Uterus (tissue), 4 donors: Measurements from ENCODE around the gene DGLUCY. TPM values are rescaled to one million over a fixed set of nuclear protein-coding genes. Genes with fewer than 3 reads are reported as not detected.
A peak's percentile ranks its signal among the peaks of the same experiment; 100 is the strongest.
"Not testable (repeated sequence)": the region's sequence is repeated elsewhere in the genome, so short reads cannot be mapped to it uniquely, and the experiment has no call there.

ENCODE experiments used
- DNase-seq, 2 donors: peaks; one replicate each; pipeline ENCODE4 v3.0.0-alpha.2; 2019 to 2020
- H3K27ac ChIP-seq, 2 donors: fragments of 200-600 bp; sonication (generic); 1 replicate in 1 of 2; 2 replicates in 1 of 2; pipeline ENCODE4 v1.5.1; 2016 to 2018
- H3K27me3 ChIP-seq, 2 donors: fragments of 200-600 bp; sonication (generic); one replicate each; pipeline ENCODE4 v1.5.1; 2018 to 2019; ENCODE audit warnings: control low read depth in 1 of 2
- H3K36me3 ChIP-seq, 2 donors: fragments of 200-600 bp; sonication (generic); one replicate each; pipeline ENCODE4 v1.5.1; 2019; ENCODE audit warnings: control low read depth in 1 of 2
- H3K4me1 ChIP-seq, 2 donors: fragments of 200-600 bp; sonication (generic); one replicate each; pipeline ENCODE4 v1.5.1; 2018 to 2019; ENCODE audit warnings: control low read depth in 1 of 2
- H3K4me3 ChIP-seq, 2 donors: fragments of 200-600 bp; sonication (generic); 1 replicate in 1 of 2; 2 replicates in 1 of 2; pipeline ENCODE4 v1.5.1; 2018 to 2019; ENCODE audit warnings: mild to moderate bottlenecking in 1 of 2
- H3K9me3 ChIP-seq, 2 donors: fragments of 200-600 bp; sonication (generic); one replicate each; pipeline ENCODE4 v1.5.1; 2019; ENCODE audit warnings: control low read depth in 1 of 2
- POLR2A ChIP-seq, 2 donors: fragments of 450-650 bp; IDR thresholded peaks; one replicate each; pipeline ENCODE4 v1.6.1; 2016; ENCODE audit warnings: antibody characterized with exemption in 2 of 2, mild to moderate bottlenecking in 1 of 2, moderate library complexity in 1 of 2
- intact Hi-C: fragments of 100-400 bp; cut with DNase I; formaldehyde crosslinking; loops from one replicate; pipeline ENCODE4 v1.15.1; 2023; ENCODE audit warnings: low total_unique reads
- total RNA-seq, 4 donors: library from RNA; depleted of rRNA in 3 of 4; stranded (reverse); fragments of >200 nt in 3 of 4; gene quantifications; one replicate each; pipeline versions ENCODE4 v1.1.0 to v1.2.4, GENCODE V29; 2014 to 2023
- TF ChIP-seq, protein P1 (sequence below), 4 experiments: fragments of 200-600 bp in 2 of 4; fragments of 450-650 bp in 2 of 4; sonication (generic) in 2 of 4; IDR thresholded peaks; one replicate each; pipeline ENCODE4 v1.5.1; 2016 to 2019; ENCODE audit warnings: antibody characterized with exemption in 4 of 4, mild to moderate bottlenecking in 2 of 4, moderate library complexity in 1 of 4
- donor health status: DM: yes; HTN: yes; CAD: no.

Gene DGLUCY
- total RNA-seq, 4 donors from 2014 or later, result 14.7 to 81.5 (median 61.6) TPM

DNA sequence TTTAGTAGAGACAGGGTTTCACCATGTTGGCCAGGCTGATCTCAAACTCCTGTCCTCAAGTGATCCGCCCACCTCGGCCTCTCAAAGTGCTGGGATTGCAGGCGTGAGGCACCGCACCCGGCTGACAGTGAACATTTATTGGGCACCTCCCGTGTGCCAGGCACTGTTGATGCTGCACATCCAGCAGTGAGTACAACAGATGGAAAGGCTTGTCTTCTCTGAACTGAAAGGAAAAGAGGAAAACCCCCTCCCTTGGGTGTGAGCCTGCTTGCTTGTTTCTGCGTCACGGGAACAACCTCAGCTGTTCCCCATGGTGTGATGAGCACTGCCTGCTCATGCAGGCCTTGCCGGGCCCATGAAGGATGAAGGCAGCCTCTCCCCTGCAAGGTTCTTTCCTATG, 39.5 kb downstream of the DGLUCY start:
- TF ChIP-seq POLR2A (IDR thresholded peaks at IDR 0.05), result no peak
- TF ChIP-seq, protein P1, sequence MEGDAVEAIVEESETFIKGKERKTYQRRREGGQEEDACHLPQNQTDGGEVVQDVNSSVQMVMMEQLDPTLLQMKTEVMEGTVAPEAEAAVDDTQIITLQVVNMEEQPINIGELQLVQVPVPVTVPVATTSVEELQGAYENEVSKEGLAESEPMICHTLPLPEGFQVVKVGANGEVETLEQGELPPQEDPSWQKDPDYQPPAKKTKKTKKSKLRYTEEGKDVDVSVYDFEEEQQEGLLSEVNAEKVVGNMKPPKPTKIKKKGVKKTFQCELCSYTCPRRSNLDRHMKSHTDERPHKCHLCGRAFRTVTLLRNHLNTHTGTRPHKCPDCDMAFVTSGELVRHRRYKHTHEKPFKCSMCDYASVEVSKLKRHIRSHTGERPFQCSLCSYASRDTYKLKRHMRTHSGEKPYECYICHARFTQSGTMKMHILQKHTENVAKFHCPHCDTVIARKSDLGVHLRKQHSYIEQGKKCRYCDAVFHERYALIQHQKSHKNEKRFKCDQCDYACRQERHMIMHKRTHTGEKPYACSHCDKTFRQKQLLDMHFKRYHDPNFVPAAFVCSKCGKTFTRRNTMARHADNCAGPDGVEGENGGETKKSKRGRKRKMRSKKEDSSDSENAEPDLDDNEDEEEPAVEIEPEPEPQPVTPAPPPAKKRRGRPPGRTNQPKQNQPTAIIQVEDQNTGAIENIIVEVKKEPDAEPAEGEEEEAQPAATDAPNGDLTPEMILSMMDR (IDR thresholded peaks at IDR 0.05), result no peak
- Histone ChIP-seq H3K4me3 (no peak overlapping the region), H3K27ac (no peak overlapping the region), H3K36me3 (no peaks in the 10 kb centered on the region), H3K9me3 (no peaks in the 10 kb centered on the region), H3K27me3 (no peaks in the 10 kb centered on the region), H3K4me1 (no peaks in the 10 kb centered on the region)
- intact Hi-C loops, result no loop called here
- DNase-seq, result no peak

DNA sequence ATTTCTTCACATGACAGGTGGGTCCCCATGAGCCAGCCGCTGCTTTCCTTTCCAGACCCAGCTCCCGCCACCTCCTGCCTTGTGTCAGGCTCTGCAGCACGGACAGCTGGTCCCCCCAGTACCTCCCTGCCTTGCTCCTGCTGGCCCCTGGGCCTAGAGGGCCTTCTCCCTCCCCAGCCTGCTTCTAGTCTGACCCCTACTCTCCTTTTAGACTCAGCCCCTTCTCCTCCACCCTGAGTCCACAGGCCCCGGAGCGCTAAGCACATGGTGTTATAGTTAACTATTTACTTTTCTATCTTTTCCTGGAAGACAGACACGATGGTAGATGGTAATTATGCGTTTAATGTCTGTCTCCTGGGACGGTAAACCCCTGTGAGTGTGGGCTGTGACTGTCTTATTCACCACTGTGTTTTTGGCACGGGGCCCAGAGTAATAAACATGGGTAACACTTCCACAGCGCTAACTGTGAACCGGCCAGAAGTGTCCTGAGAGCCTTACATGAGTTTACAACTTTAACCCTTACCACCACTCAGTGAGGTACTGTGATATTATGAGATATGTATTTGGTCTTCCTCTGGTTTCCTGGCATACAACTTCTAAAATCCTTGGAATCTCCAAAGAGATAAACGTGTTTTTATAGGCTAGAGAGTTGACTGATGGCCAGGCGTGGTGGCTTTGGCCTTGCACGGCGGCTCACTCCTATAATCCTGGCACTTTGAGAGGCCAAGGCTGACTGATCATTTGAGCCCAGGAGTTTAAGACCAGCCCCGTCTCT, 41.2 kb downstream of the DGLUCY start:
- intact Hi-C loops, result no loop called here
- peak; percentile 42 to 70 for DNase-seq

DNA sequence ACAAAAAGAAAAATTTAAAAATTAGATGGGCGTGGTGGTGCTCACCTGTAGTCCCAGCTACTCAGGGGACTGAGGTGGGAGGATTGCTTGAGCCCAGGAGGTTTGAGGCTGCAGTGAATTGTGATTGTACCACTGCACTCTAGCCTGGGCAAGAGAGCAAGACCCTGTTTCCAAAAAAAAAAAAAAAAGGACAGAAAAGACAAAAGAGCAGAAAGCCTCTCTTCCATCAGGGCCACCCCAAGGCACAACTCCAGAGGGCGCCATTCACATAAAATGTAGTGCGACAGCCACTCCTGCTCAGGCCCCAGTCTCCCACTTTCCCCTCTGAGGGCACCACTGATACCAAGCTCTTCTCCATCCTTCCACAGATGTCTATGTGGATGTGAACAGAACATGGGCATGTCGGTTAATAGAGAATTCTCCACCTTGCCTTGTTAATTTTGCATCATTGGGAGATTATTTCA, 41.8 kb downstream of the DGLUCY start:
- Histone ChIP-seq H3K36me3 (no peaks in the 10 kb centered on the region), H3K27me3 (no peaks in the 10 kb centered on the region), H3K4me3 (no peak overlapping the region), H3K27ac (no peak overlapping the region), H3K4me1 (no peaks in the 10 kb centered on the region), H3K9me3 (no peaks in the 10 kb centered on the region)
- no peak for TF ChIP-seq POLR2A (IDR thresholded peaks at IDR 0.05)
- TF ChIP-seq, protein P1 (IDR thresholded peaks at IDR 0.05), result no peak
- intact Hi-C loops, result no loop called here
- DNase-seq, result no peak

More for the DNA sequence above, 41.2 kb downstream of the DGLUCY start:
- Histone ChIP-seq H3K27me3 (no peaks in the 10 kb centered on the region), H3K4me1 (no peaks in the 10 kb centered on the region), H3K4me3 (no peak overlapping the region), H3K9me3 (no peaks in the 10 kb centered on the region), H3K27ac (no peak overlapping the region), H3K36me3 (no peaks in the 10 kb centered on the region)
- TF ChIP-seq, protein P1 (IDR thresholded peaks at IDR 0.05), result no peak
- TF ChIP-seq POLR2A (IDR thresholded peaks at IDR 0.05), result no peak

DNA sequence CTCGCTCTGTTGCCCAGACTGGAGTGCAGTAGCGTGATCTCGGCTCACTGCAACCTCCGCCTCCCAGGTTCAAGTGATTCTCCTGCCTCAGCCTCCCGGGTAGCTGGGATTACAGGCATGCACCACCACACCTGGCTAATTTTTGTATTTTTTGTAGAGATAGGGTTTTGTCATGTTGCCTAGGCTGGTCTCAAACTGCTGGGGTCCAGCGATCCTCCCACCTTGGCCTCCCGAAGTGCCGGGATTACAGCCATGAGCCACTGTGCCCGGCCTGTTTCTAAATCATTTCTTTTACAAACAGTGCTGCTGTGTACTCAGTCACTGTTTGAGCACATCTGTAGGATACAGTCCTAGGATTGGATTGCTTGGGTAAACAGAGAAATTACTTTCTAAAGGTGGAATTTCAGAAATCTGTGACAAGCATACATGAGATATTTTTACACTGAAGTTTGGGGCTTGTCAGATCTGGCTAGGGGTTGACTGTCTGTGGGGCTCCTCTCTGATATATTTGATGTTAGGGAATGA, 42.3 kb downstream of the DGLUCY start:
- H3K4me1 ChIP-seq, DNase-seq, intact Hi-C loops, H3K27ac ChIP-seq, H3K4me3 ChIP-seq, H3K9me3 ChIP-seq, H3K27me3 ChIP-seq, H3K36me3 ChIP-seq: not testable (repeated sequence)

DNA sequence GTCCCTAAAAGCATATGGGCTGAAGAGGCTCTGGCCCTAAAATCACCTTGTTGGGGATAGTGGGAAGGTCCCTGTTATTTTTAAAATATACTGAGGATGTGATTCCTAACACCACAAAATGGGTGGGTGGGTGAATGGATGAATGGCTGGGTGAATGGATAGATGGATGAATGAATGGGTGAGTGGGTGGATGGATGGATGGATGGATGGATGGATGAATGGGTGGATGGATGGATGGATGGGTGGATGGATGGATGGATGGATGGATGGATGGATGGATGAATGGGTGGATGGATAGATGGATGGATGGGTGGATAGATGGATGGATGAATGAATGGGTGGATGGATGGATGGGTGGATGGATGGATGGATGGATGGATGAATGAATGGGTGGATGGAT, 43.0 kb downstream of the DGLUCY start:
- H3K27me3 ChIP-seq, H3K27ac ChIP-seq, intact Hi-C loops, H3K9me3 ChIP-seq, H3K36me3 ChIP-seq, H3K4me3 ChIP-seq, H3K4me1 ChIP-seq, DNase-seq: not testable (repeated sequence)

DNA sequence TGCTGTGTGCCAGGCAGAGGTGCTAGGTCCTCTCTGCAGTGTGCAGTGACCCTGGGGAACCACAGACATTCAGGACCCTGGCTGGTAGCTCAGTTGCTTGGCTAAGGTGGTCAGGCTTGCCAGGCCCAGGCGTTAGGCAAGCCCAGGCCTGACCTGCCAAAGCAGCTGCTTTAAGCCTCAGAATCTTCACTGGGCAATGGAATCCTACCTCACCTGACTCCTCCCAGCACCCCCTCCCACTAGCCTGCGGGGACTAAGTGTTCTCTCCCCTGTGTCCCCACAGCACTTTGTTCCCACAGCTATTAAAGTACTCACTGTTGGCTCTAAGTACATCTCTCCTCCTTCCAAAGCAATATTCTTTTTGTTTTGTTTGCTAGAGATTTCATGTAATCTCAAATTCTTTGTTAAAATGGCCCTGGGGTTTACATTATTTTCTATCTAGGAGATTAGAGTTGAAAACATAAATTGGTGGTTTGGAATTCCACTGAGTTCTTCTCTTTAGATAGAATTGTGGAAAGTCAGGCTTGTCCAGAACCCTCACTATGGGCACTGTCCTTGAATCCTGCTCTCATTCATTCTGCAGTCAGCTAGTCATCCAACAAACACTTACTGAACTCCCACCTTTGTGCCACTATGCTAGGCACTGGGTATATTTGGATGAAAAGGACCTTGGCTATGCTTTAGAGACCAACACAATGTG, 44.4 kb downstream of the DGLUCY start:
- DNase-seq, result no peak
- intact Hi-C loops, result no loop called here

More for the DNA sequence above, 44.4 kb downstream of the DGLUCY start:
- Histone ChIP-seq H3K27me3 (no peaks in the 10 kb centered on the region), H3K36me3 (no peaks in the 10 kb centered on the region), H3K9me3 (no peaks in the 10 kb centered on the region), H3K27ac (no peak overlapping the region), H3K4me3 (no peak overlapping the region), H3K4me1 (no peaks in the 10 kb centered on the region)
- no peak for TF ChIP-seq POLR2A (IDR thresholded peaks at IDR 0.05)
- TF ChIP-seq, protein P1 (IDR thresholded peaks at IDR 0.05), result no peak
